ENCODE measurements around the gene RCL1. TPM values are rescaled to one million over a fixed set of nuclear protein-coding genes. Genes with fewer than 3 reads are reported as not detected.

RCL1 gene
- total RNA-seq, 1 donor, result 15.6 TPM

DNA sequence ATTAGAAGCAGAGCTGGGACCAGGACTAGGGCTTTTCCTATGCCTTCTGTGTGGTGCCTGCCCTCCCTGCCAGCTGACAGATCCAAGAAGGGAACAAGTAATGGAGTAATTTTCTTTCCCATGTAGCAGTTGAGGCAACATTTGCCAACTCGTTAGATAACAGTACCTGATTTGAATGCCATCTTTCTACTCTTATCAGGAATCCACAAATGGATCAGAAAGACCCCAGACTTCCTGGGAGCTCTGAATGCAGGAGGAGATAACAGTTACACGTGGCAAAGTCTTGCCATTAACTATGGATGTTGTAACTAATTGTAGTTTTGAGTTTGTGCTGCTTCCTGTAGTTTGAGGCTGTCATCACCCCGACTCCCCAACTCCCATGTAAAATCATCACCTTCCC is 39.2 kb downstream of the RCL1 start:
- H3K4me3 ChIP-seq (ENCODE audit: insufficient read depth, low read length), result no peak overlapping the region
- no peak for DNase-seq (ENCODE audit: insufficient read length, low spot score, missing footprints)
- peaks cover 3% of the 10 kb centered on the region for H3K36me3 ChIP-seq (ENCODE audit: insufficient read depth, low read length)
- H3K4me2 ChIP-seq (ENCODE audit: insufficient read depth, low read length), result no peak overlapping the region
- no peak overlapping the region for H2AFZ ChIP-seq (ENCODE audit: low read length)
- no peaks in the 10 kb centered on the region for H3K9me3 ChIP-seq (ENCODE audit: low read depth, low read length)
- TF ChIP-seq, protein P1, sequence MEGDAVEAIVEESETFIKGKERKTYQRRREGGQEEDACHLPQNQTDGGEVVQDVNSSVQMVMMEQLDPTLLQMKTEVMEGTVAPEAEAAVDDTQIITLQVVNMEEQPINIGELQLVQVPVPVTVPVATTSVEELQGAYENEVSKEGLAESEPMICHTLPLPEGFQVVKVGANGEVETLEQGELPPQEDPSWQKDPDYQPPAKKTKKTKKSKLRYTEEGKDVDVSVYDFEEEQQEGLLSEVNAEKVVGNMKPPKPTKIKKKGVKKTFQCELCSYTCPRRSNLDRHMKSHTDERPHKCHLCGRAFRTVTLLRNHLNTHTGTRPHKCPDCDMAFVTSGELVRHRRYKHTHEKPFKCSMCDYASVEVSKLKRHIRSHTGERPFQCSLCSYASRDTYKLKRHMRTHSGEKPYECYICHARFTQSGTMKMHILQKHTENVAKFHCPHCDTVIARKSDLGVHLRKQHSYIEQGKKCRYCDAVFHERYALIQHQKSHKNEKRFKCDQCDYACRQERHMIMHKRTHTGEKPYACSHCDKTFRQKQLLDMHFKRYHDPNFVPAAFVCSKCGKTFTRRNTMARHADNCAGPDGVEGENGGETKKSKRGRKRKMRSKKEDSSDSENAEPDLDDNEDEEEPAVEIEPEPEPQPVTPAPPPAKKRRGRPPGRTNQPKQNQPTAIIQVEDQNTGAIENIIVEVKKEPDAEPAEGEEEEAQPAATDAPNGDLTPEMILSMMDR (IDR thresholded peaks at IDR 0.05; ENCODE audit: extremely low read depth, low read depth, low read length), result no peak
- peak overlapping the region; percentile 96 for H3K27ac ChIP-seq (ENCODE audit: low read depth, low read length)
- H3K79me2 ChIP-seq (ENCODE audit: insufficient read depth, low read length), result peaks cover 9% of the 10 kb centered on the region
- no peaks in the 10 kb centered on the region for H4K20me1 ChIP-seq (ENCODE audit: insufficient read depth, low read length)
- H3K4me1 ChIP-seq (ENCODE audit: insufficient read depth, low read length), result peaks cover 60% of the 10 kb centered on the region
- H3K27me3 ChIP-seq (ENCODE audit: insufficient read depth, low read length), result no peaks in the 10 kb centered on the region

DNA sequence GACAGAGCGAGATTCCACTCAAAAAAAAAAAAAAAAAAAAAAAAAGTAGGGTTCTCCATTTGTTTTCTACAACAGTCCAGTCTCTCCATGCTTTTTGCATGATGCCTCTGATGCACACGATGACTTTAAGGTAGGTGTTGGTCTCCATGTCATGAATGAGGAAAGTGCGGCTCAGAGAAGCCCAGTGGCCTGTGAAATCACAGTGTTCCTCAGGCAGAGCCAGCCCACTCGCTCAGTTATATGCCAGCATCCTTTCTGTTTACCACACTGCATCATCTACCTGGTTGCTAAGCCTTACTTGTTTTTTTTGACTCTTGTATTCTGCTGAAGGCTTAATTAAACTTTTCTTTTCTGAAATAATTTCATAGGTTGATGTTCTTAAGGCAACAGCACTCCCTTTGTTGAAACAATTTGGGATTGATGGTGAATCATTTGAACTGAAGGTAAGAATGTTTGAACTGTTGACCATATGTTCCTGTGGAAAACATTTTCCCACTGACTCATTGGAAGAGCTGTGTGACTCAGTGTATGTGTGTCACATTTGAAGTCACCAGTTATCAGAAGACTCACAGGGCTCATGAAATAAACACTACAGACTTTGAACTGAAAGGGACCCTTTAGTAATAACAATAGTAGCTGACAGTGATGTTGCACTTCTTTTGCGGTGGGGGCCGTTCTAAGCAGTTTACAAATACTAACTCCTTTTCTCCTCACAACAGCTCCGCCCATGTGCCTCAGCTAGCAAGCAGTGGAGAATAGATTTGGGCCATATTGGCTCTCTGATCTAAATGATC is 40.2 kb downstream of the RCL1 start:
- H3K4me2 ChIP-seq (ENCODE audit: insufficient read depth, low read length), result peak overlapping the region; percentile 56
- H3K36me3 ChIP-seq (ENCODE audit: insufficient read depth, low read length), result no peaks in the 10 kb centered on the region
- no peak overlapping the region for H3K4me3 ChIP-seq (ENCODE audit: insufficient read depth, low read length)
- peaks cover 6% of the 10 kb centered on the region for H3K79me2 ChIP-seq (ENCODE audit: insufficient read depth, low read length)
- no peaks in the 10 kb centered on the region for H4K20me1 ChIP-seq (ENCODE audit: insufficient read depth, low read length)
- no peaks in the 10 kb centered on the region for H3K9me3 ChIP-seq (ENCODE audit: low read depth, low read length)
- DNase-seq (ENCODE audit: insufficient read length, low spot score, missing footprints), result peak; percentile 91
- H2AFZ ChIP-seq (ENCODE audit: low read length), result no peak overlapping the region
- peaks cover 69% of the 10 kb centered on the region for H3K4me1 ChIP-seq (ENCODE audit: insufficient read depth, low read length)
- H3K27me3 ChIP-seq (ENCODE audit: insufficient read depth, low read length), result no peaks in the 10 kb centered on the region
- TF ChIP-seq, protein P1 (IDR thresholded peaks at IDR 0.05; ENCODE audit: extremely low read depth, low read depth, low read length), result no peak
- H3K27ac ChIP-seq (ENCODE audit: low read depth, low read length), result peak overlapping the region; percentile 96

DNA sequence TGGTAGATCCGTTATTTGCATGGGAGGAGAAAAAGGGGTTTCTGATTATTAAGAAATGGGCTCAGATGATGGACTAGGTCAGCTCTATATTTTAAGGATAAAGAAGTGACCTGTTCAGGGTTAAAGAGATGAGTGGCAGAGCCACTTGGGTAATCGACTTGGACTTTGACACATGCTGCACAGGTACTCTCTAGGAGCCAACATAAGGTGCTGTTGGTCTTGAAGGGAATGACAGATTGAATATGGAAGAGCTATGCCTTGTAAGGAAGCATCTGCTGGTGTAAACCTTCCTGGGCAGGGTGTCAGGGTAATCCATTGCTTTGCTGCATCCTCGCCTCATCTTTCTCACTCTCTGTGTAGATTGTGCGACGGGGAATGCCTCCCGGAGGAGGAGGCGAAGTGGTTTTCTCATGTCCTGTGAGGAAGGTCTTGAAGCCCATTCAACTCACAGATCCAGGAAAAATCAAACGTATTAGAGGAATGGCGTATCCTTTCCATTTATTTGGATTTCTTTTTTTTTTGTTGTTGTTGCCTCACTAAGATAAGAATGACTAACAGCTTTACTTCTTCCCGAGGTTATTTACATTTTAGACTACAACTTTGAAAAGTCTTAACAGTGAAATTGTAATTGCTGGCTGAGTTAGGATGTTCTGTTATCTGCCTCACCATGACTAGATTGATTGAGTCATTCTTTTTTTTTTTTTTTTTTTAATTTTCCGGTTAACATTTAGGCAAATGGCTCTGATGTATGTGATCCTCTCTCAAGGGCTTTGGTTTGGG is 41.2 kb downstream of the RCL1 start:
- H3K4me2 ChIP-seq (ENCODE audit: insufficient read depth, low read length), result peak overlapping the region; percentile 39
- H4K20me1 ChIP-seq (ENCODE audit: insufficient read depth, low read length), result no peaks in the 10 kb centered on the region
- H2AFZ ChIP-seq (ENCODE audit: low read length), result no peak overlapping the region
- H3K36me3 ChIP-seq (ENCODE audit: insufficient read depth, low read length), result no peaks in the 10 kb centered on the region
- H3K4me3 ChIP-seq (ENCODE audit: insufficient read depth, low read length), result no peak overlapping the region
- H3K27ac ChIP-seq (ENCODE audit: low read depth, low read length), result peak overlapping the region; percentile 96
- no peaks in the 10 kb centered on the region for H3K27me3 ChIP-seq (ENCODE audit: insufficient read depth, low read length)
- H3K79me2 ChIP-seq (ENCODE audit: insufficient read depth, low read length), result peaks cover 6% of the 10 kb centered on the region
- TF ChIP-seq, protein P1 (IDR thresholded peaks at IDR 0.05; ENCODE audit: extremely low read depth, low read depth, low read length), result no peak
- peaks cover 70% of the 10 kb centered on the region for H3K4me1 ChIP-seq (ENCODE audit: insufficient read depth, low read length)
- no peak for DNase-seq (ENCODE audit: insufficient read length, low spot score, missing footprints)
- no peaks in the 10 kb centered on the region for H3K9me3 ChIP-seq (ENCODE audit: low read depth, low read length)

DNA sequence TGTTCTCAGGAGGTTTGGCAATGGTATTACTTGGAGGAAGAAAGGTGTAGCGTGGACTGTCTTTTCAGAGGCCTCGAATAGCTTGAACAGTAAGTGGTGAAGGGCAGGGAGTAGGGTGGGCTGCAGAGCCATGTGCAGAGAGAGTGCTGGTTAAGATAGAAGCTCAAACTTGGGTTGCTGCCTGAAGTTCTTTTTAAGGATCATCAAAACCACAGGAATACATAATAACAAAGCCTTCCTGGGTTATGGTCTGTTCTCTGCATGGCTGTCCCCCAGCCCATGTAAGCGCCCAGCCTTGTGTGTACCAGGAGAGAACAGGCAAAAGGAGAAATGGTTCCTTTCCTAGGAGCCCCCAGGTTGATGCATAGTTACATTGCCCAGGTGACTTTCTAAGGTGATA is 43.9 kb downstream of the RCL1 start:
- Histone ChIP-seq H4K20me1 (ENCODE audit: insufficient read depth, low read length) (no peaks in the 10 kb centered on the region), H3K36me3 (ENCODE audit: insufficient read depth, low read length) (peaks cover 5% of the 10 kb centered on the region), H3K27me3 (ENCODE audit: insufficient read depth, low read length) (no peaks in the 10 kb centered on the region), H3K79me2 (ENCODE audit: insufficient read depth, low read length) (peaks cover 3% of the 10 kb centered on the region), H2AFZ (ENCODE audit: low read length) (no peak overlapping the region), H3K4me1 (ENCODE audit: insufficient read depth, low read length) (peaks cover 60% of the 10 kb centered on the region), H3K27ac (ENCODE audit: low read depth, low read length) (peak overlapping the region; percentile 97), H3K9me3 (ENCODE audit: low read depth, low read length) (no peaks in the 10 kb centered on the region), H3K4me2 (ENCODE audit: insufficient read depth, low read length) (peak overlapping the region; percentile 74), H3K4me3 (ENCODE audit: insufficient read depth, low read length) (no peak overlapping the region)
- TF ChIP-seq, protein P1 (IDR thresholded peaks at IDR 0.05; ENCODE audit: extremely low read depth, low read depth, low read length), result no peak
- no peak for DNase-seq (ENCODE audit: insufficient read length, low spot score, missing footprints)
